KMS-11 (cell line): Measurements from ENCODE around the gene AGAP1.

Source experiments
- H2AFZ ChIP-seq: fragments of 200-600 bp; sonication (generic); 2 replicates; pipeline ENCODE4 v1.6.1; 2016; ENCODE audit warnings: antibody characterized with exemption, mixed run types, low read depth
- H3K27ac ChIP-seq: fragments of 200-600 bp; sonication (generic); 2 replicates; pipeline ENCODE4 v1.6.1; 2016; ENCODE audit warnings: mild to moderate bottlenecking, mixed run types
- H3K27me3 ChIP-seq: fragments of 200-600 bp; sonication (generic); 2 replicates; pipeline ENCODE4 v1.6.1; 2017; ENCODE audit warnings: mild to moderate bottlenecking, low read depth, mixed run types, moderate library complexity; ENCODE audit not compliant: insufficient read depth
- H3K36me3 ChIP-seq: fragments of 200-600 bp; sonication (generic); 2 replicates; pipeline ENCODE4 v1.6.1; 2017; ENCODE audit warnings: mild to moderate bottlenecking, mixed run types; ENCODE audit not compliant: insufficient read depth
- H3K4me1 ChIP-seq: fragments of 200-600 bp; sonication (generic); 2 replicates; pipeline ENCODE4 v1.6.1; 2016; ENCODE audit warnings: mild to moderate bottlenecking, low read depth, mixed run types; ENCODE audit not compliant: poor library complexity, severe bottlenecking
- H3K4me2 ChIP-seq: fragments of 200-600 bp; sonication (generic); 2 replicates; pipeline ENCODE4 v1.7.0; 2016; ENCODE audit warnings: mild to moderate bottlenecking, mixed run types
- H3K4me3 ChIP-seq: fragments of 200-600 bp; sonication (generic); IDR thresholded peaks from 2 replicates; pipeline ENCODE4 v1.6.1; 2017; ENCODE audit warnings: low read depth, low read length, mixed read lengths; ENCODE audit not compliant: insufficient read depth
- H3K79me2 ChIP-seq: fragments of 200-600 bp; sonication (generic); 2 replicates; pipeline ENCODE4 v1.6.1; 2016; ENCODE audit warnings: low read depth, mixed run types; ENCODE audit not compliant: insufficient read depth
- H3K9ac ChIP-seq: fragments of 200-600 bp; sonication (generic); 2 replicates; pipeline ENCODE4 v1.6.1; 2016; ENCODE audit warnings: mild to moderate bottlenecking, mixed run types
- H4K20me1 ChIP-seq: fragments of 200-600 bp; sonication (generic); 2 replicates; pipeline ENCODE4 v1.6.1; 2016; ENCODE audit warnings: mild to moderate bottlenecking, mixed run types; ENCODE audit not compliant: insufficient read depth
- CTCF ChIP-seq: fragments of 200-600 bp; sonication (generic); conservative IDR thresholded peaks from 2 replicates; pipeline ENCODE4 v1.6.1; 2017; ENCODE audit warnings: low read depth, mild to moderate bottlenecking, antibody characterized with exemption, low read length, moderate library complexity, mixed read lengths

The AGAP1 gene

GRCh38 chr2:235582729-235583128, 88.9 kb downstream of the AGAP1 start:
- no peak overlapping the region for H2AFZ ChIP-seq
- H3K27me3 ChIP-seq: no peaks in the 10 kb centered on the region
- H4K20me1 ChIP-seq: 0 out of 2 replicates have a peak, but pooled peaks cover 5% of the 10 kb centered on the region
- no peak overlapping the region for H3K4me3 ChIP-seq
- H3K79me2 ChIP-seq: peaks cover 70% of the 10 kb centered on the region
- no peaks in the 10 kb centered on the region for H3K4me1 ChIP-seq
- no peaks in the 10 kb centered on the region for H3K36me3 ChIP-seq
- no peak overlapping the region for H3K27ac ChIP-seq
- no peak for TF ChIP-seq CTCF
- no peak overlapping the region for H3K9ac ChIP-seq
- H3K4me2 ChIP-seq: no peak overlapping the region

- Histone ChIP-seq H3K9ac (no peak overlapping the region), H2AFZ (no peak overlapping the region), H3K36me3 (no peaks in the 10 kb centered on the region), H3K4me3 (no peak overlapping the region), H3K79me2 (peaks cover 70% of the 10 kb centered on the region), H3K27ac (no peak overlapping the region), H3K27me3 (no peaks in the 10 kb centered on the region), H3K4me2 (no peak overlapping the region), H4K20me1 (0 out of 2 replicates have a peak, but pooled peaks cover 5% of the 10 kb centered on the region), H3K4me1 (no peaks in the 10 kb centered on the region)
- no peak for TF ChIP-seq CTCF
These were observed 89.3 kb downstream of the AGAP1 start for GRCh38 chr2:235583144-235583543.

GRCh38 chr2:235583925-235584637, 90.2 kb downstream of the AGAP1 start:
- Histone ChIP-seq H3K4me1 (no peaks in the 10 kb centered on the region), H4K20me1 (0 out of 2 replicates have a peak, but pooled peaks cover 5% of the 10 kb centered on the region), H2AFZ (no peak overlapping the region), H3K27ac (no peak overlapping the region), H3K36me3 (no peaks in the 10 kb centered on the region), H3K4me3 (no peak overlapping the region), H3K9ac (no peak overlapping the region), H3K4me2 (no peak overlapping the region), H3K27me3 (no peaks in the 10 kb centered on the region), H3K79me2 (peaks cover 70% of the 10 kb centered on the region)
- no peak for TF ChIP-seq CTCF

- H3K27ac ChIP-seq: no peak overlapping the region
- no peaks in the 10 kb centered on the region for H3K27me3 ChIP-seq
- H3K4me3 ChIP-seq: no peak overlapping the region
- no peak overlapping the region for H3K4me2 ChIP-seq
- H3K4me1 ChIP-seq: no peaks in the 10 kb centered on the region
- no peak overlapping the region for H3K9ac ChIP-seq
- H4K20me1 ChIP-seq: 0 out of 2 replicates have a peak, but pooled peaks cover 5% of the 10 kb centered on the region
- peaks cover 67% of the 10 kb centered on the region for H3K79me2 ChIP-seq
- no peak for TF ChIP-seq CTCF
- H3K36me3 ChIP-seq: no peaks in the 10 kb centered on the region
- no peak overlapping the region for H2AFZ ChIP-seq
These were observed 90.8 kb downstream of the AGAP1 start for GRCh38 chr2:235584638-235585007.
